ENCODE results near the gene RFPL3.

Gene RFPL3

GRCh38 chr22:32380991-32381390 is 23.3 kb downstream of the RFPL3 start:
- no peak overlapping the region for H3K4me3 ChIP-seq (ENCODE audit: low read depth, low read length)
- no peak for TF ChIP-seq CTCF (IDR thresholded peaks at IDR 0.05; ENCODE audit: insufficient read depth, low read length, missing control alignments)
- DNase-seq (ENCODE audit: low read depth, low spot score) = no peak
- CTCF ChIA-PET = no interaction called here
- POLR2A ChIA-PET = no interaction called here

- POLR2A ChIA-PET = no interaction called here
- DNase-seq (ENCODE audit: low read depth, low spot score) = no peak
- H3K4me3 ChIP-seq (ENCODE audit: low read depth, low read length) = no peak overlapping the region
- CTCF ChIA-PET = interaction anchor here (1.1 kb wide), 1 partner anchor 87 kb away, joined by 3 read pairs; no protein-coding TSS in a partner anchor
- no peak for TF ChIP-seq CTCF (IDR thresholded peaks at IDR 0.05; ENCODE audit: insufficient read depth, low read length, missing control alignments)
These were observed 28.0 kb downstream of the RFPL3 start for GRCh38 chr22:32385681-32386080.

DNA sequence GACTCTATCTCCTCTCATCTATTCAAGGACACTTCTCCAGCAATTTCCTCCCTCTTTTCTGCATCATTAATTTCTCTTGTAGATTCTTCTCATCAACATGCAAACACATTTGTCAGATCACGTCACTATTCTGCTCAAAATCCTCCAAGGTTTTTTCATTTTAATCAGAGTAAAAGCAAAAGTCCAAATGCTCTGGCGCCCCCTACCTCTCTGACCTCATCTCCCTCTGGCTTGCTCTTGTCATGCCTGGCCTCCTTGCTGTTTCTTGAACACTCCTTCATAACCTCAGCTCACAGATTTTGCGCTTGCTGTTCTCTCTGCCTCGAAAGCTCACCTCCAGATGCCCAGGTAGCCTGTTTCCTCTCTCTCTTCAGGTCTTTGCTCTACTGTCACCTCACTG is 32.0 kb downstream of the RFPL3 start:
- ChIA-PET POLR2A (no interaction called here), CTCF (interaction anchor here (0.8 to 3.1 kb wide), 6 partner anchors 9 to 611 kb away, joined by 3 to 32 read pairs (median 3); partner anchors contain the start of gene BPIFC)
- DNase-seq (ENCODE audit: low read depth, low spot score) = no peak
- no peak overlapping the region for H3K4me3 ChIP-seq (ENCODE audit: low read depth, low read length)
- TF ChIP-seq CTCF (IDR thresholded peaks at IDR 0.05; ENCODE audit: insufficient read depth, low read length, missing control alignments) = peak; percentile 24

DNA sequence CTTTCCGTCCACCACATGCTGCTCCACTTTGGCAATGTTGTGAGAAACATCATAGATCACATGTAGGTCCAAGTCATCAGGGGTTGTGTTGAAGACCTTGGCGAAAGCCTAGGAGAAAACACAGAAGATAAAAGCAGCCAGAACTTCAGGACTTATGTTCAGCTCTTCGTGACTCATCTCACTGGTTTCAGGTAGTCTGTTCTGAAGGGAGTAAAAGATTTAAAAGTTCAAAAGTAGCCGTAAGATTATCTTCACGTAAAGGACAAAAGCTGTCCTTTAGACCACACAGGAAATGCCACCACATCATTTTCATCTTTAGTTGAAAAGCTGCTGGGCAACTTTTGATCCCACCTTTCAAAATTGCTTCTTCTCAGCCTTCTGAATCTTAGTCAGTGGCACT is 37.4 kb downstream of the RFPL3 start:
- ChIA-PET CTCF (interaction anchor here (0.9 kb wide), 1 partner anchor 11 kb away, joined by 3 read pairs; no protein-coding TSS in a partner anchor), POLR2A (no interaction called here)
- TF ChIP-seq CTCF (IDR thresholded peaks at IDR 0.05; ENCODE audit: insufficient read depth, low read length, missing control alignments) = no peak
- no peak for DNase-seq (ENCODE audit: low read depth, low spot score)
- H3K4me3 ChIP-seq (ENCODE audit: low read depth, low read length) = no peak overlapping the region

- TF ChIP-seq CTCF (IDR thresholded peaks at IDR 0.05; ENCODE audit: insufficient read depth, low read length, missing control alignments) = no peak
- no peak for DNase-seq (ENCODE audit: low read depth, low spot score)
- ChIA-PET POLR2A (no interaction called here), CTCF (interaction anchor here (1.7 kb wide), 1 partner anchor 9 kb away, joined by 4 read pairs; no protein-coding TSS in a partner anchor)
- H3K4me3 ChIP-seq (ENCODE audit: low read depth, low read length) = no peak overlapping the region
These were observed 38.6 kb downstream of the RFPL3 start for GRCh38 chr22:32396255-32396654.

DNA sequence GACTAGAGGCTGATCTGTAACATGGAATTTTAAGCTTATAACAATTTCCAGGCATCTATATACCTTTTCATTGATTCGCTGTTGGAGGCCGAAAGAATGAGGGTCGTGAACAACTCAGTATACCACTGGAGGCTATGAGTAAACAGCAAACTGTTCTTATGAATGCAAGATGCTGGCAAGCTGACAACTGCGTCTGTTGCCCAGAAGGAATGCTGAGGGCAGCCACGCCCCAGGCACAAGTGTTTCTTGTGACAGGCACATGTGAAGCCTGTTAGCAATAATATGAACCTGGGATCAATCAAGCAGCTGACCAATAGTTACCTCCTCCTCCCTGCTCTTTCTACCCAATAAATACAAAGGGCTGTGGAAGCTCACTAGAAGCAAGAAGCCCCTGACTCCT is 39.1 kb downstream of the RFPL3 start:
- H3K4me3 ChIP-seq (ENCODE audit: low read depth, low read length) = no peak overlapping the region
- no peak for DNase-seq (ENCODE audit: low read depth, low spot score)
- POLR2A ChIA-PET = no interaction called here
- CTCF ChIA-PET = interaction anchor here (0.7 to 1.7 kb wide), 2 partner anchors 10 to 16 kb away, joined by 3 to 4 read pairs; partner anchors contain the start of gene RTCB
- TF ChIP-seq CTCF (IDR thresholded peaks at IDR 0.05; ENCODE audit: insufficient read depth, low read length, missing control alignments) = no peak
